ENCODE results near the gene ABCG2. TPM values are rescaled to one million over a fixed set of nuclear protein-coding genes. Genes with fewer than 3 reads are reported as not detected.

The ABCG2 gene
- polyA plus RNA-seq, 1 of the 3 experiments (the other 2 are of a cell fraction), result 0.02 TPM

GRCh38 chr4:88177983-88178625, 19.7 kb upstream of the ABCG2 start:
- Histone ChIP-seq H2AFZ (ENCODE audit: low read depth) (no peak overlapping the region), H3K27ac (ENCODE audit: low read depth in 2 of 2, low read length in 1 of 2) (no peak overlapping the region), H4K20me1 (ENCODE audit: insufficient read depth) (no peaks in the 10 kb centered on the region), H3K9ac (no peak overlapping the region), H3K27me3 (ENCODE audit: insufficient read depth) (no peaks in the 10 kb centered on the region), H3K4me3 (ENCODE audit: low read depth in 2 of 2, low read length in 1 of 2) (no peak overlapping the region), H3K4me1 (ENCODE audit: control insufficient read depth in 1 of 2, insufficient read depth in 2 of 2, low read depth in 1 of 2, low read length in 1 of 2) (no peaks in the 10 kb centered on the region), H3K9me3 (no peaks in the 10 kb centered on the region), H3K36me3 (replicated peaks in 1 of 2; ENCODE audit: control insufficient read depth in 1 of 2, insufficient read depth in 2 of 2, low read length in 1 of 2) (no peaks in the 10 kb centered on the region), H3F3A (replicated peaks; ENCODE audit: insufficient read depth) (no peaks in the 10 kb centered on the region), H3K4me2 (no peak overlapping the region), H3K9me2 (no peaks in the 10 kb centered on the region), H3K79me2 (ENCODE audit: insufficient read depth) (no peaks in the 10 kb centered on the region)
- ChIA-PET CTCF (no interaction called here), POLR2A (no interaction called here)
- TF ChIP-seq NFIC (IDR thresholded peaks at IDR 0.05; ENCODE audit: borderline replicate concordance) (no peak), TCF12 (IDR thresholded peaks at IDR 0.05) (no peak), CHD2 (IDR thresholded peaks at IDR 0.05; ENCODE audit: low read length, partially characterized antibody) (no peak), CTCF (IDR thresholded peaks at IDR 0.05) (no peak), RFX5 (IDR thresholded peaks at IDR 0.05; ENCODE audit: low read length) (no peak), FOXM1 (IDR thresholded peaks at IDR 0.05; ENCODE audit: low read depth) (no peak), ZBTB33 (IDR thresholded peaks at IDR 0.05; ENCODE audit: borderline replicate concordance, low read depth) (no peak), EP300 (IDR thresholded peaks at IDR 0.05; ENCODE audit: borderline replicate concordance in 1 of 2, low read depth in 1 of 2, low read length in 1 of 2) (no peak), IRF3 (IDR thresholded peaks at IDR 0.05; ENCODE audit: low read depth, low read length) (no peak), MXI1 (IDR thresholded peaks at IDR 0.05; ENCODE audit: low read depth, low read length) (no peak), MAX (IDR thresholded peaks at IDR 0.05; ENCODE audit: low read depth) (no peak), TAF1 (IDR thresholded peaks at IDR 0.05; ENCODE audit: borderline replicate concordance, low read depth, low read length) (no peak), FOSL2 (IDR thresholded peaks at IDR 0.05; ENCODE audit: borderline replicate concordance, low read depth) (no peak), RAD21 (IDR thresholded peaks at IDR 0.05; ENCODE audit: low read length) (no peak), FOXJ3 (CRISPR knock-in tag; IDR thresholded peaks at IDR 0.05) (no peak), REST (IDR thresholded peaks at IDR 0.05; ENCODE audit: low read depth, low read length) (no peak), TEAD4 (IDR thresholded peaks at IDR 0.05; ENCODE audit: borderline replicate concordance, insufficient read depth) (no peak), POLR2AphosphoS5 (IDR thresholded peaks at IDR 0.05; ENCODE audit: low read depth, low read length) (no peak), MEF2A (IDR thresholded peaks at IDR 0.05; ENCODE audit: borderline replicate concordance, low read depth) (no peak), RCOR1 (IDR thresholded peaks at IDR 0.05; ENCODE audit: low read length) (no peak)
- 51% methylated on average over 2 of the region's 4 CpGs for WGBS (ENCODE audit: low lambda C conversion rate)
- DNase-seq, result no peak
